Measurements from ENCODE around the gene CAPN10.

Gene CAPN10

DNA sequence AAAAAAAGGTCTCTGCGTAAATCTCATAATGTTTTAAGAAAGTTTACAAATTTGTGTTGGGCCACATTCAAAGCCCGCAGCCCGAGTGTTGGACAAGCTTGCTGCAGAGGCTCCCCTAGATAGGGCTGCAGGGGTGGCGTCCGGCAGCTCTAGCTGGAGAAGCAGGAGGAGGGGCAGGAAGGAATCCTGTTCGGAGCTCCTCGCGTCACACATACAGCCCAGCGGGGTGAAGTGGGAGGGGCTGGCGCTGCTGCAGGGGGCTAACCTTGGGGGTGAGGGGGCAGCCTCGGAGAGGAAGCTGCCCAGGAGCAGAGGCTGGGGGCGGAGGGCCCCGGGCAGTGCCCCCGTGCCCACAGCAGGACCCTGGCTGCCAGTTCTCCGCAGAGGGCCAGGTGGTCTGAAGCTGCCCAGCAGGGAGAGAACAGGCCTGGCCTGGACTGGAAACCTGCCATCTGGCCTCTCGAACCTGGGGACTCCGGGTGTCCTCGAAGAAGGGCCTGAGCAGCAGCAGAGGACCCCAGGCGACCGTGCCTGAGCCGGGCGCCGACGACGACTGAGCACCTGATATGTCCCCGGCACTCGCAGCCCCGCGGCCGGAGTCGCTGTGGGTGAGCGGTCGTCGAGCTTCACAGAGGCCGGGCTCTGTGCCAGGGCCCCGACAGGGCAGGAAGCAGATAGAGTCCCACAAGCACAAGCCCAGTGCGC, 36.1 kb downstream of the CAPN10 start:
- no peak for DNase-seq (ENCODE audit: low read depth in 2 of 2)

DNA sequence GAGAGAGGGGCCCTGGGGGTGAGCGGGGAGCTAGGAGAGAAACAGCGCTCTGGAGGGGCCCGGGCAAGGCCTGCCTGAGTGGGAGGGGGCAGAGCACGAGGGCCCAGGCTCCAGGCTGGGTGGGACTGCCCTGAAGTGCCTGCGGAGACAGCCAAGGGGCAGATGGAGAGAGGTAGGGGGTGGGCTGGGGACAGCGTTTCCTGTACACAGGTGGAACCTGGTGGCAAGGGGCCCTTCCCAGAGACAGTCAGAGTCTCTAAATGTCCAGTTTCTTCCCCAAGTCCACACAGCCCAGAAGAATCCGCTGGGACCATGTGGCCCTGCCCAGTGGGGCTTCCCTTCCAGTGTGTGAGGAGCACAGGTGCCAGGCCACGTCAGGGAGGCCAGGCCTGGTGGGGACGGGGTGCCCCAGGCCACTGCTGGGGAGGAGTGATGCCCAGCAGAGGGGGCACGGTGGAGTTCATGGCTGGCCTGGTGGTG, 37.0 kb downstream of the CAPN10 start:
- no peak for DNase-seq (ENCODE audit: low read depth in 2 of 2)

DNA sequence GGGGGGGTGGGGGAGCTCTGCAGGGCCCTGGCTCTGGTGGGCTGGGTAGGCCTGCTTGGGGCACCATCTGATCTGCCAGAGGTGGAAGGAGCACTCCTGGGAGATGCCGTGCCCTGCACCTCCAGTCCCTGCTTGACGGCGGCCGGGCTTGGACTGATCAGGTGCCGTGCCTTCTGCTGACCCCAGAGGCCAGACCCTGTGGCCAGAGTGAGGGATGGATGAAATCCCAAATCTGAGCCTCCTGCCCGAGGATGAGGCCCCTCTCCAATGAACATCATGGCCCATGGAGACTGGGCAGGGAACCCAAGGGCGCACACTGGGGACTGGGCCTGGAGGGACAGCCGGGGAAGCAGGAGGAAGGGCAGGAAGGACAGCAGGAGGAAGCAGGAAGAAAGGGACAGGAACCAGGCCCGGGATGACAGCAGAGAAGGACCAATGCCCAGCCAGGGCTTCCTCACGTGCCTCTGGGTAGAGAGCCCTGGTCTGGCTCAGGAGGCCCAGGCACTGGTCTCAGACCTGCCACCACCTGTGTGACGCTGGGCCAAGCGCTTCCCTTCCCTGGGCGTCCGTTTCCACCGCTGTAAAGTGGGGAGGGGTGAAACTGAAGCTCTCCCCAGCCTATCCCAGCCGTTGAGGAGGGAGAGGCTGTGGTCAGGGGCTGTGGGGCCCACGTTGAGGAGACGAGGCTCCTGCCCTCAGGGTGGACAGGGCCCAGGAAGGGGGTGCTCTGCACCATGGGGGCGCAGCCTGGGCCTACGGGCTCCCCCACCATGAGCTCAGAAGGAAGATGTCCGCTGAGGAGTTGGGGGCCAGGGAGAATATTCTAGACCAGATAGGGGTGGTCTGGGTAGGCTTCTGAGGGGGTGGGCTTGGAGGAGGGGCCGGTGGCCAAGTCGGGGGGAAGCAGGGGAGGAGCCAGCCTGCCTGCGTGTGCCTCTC, 37.7 kb downstream of the CAPN10 start:
- no peak for DNase-seq (ENCODE audit: low read depth in 2 of 2)

DNA sequence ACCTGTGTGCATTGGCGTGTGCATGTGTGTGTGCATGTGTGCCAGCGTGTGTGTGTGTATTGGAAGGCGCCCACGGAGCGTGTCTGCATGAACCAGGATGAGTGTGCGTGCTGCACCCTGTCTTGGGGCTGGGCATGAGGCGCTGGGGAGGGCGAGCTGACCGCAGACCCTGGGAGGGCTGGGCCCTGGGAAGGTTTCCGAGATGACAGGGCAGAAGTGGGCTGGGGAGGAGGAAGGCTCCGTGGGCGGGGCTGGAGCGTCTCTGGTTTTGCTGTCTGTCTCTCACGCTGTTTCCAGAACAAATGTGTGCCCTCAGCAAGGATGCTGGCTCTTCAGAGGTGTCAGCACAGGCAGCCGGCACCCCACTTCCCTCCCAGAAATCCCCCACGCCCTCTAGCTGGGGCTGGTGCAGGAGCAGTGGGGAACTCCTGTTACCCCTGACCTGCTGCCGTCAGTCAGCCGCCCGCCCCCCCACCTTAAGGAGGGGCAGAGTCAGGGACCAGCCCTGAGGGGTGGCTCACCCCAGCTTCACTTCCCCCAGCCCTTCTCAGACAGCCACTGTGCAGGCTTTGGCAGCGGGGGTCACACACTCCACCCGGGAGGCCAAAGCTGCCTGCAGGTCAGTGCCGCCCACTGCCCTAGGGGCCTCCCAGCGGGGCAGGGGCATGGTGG, 38.6 kb downstream of the CAPN10 start, which contains the start of gene GPR35:
GPR35 (plus strand) TSS at position 531 of the 672 bp plus-strand sequence. CDS start 4,473 bp downstream, outside the sequence.
- peak; percentile 29 to 30 for DNase-seq (ENCODE audit: low read depth in 2 of 2)

DNA sequence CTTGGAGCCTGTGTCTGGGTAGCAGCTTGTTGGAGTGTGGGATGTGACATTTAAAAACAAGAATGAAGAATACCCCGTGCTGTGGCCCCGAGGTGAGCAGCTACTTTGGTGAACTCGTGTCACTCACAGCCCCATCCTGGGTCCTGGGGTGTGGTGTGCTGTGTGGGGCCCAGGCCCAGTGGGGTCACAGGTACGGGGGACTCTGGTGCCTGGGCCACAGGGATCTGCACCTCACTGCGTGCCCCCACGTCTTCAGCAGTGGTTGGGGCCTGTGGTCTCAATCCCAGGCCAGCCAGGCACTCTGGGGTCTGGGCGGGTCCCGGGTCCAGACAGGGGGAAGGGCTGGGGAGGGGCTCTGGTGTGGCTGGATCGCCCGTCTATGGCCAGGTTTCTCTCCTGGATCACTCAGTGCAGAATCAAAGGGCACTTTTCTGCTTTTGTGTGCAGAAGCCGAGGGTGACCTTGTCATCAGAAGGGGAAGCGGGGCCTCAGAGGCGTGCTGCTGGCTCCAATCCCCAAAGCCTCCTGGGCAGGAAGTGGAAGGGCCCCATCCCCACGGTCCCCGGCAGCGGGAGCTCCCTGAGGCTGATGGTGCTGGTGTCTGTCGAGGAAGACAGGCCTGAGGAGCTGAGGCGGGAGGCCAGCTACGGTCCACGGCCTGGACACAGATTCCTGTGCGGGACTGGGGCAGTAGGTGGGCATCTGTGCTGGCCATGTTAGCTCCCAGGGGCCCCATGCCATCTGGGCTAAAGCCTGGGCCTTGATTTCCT, 40.2 kb downstream of the CAPN10 start:
- no peak for DNase-seq (ENCODE audit: low read depth in 2 of 2)

DNA sequence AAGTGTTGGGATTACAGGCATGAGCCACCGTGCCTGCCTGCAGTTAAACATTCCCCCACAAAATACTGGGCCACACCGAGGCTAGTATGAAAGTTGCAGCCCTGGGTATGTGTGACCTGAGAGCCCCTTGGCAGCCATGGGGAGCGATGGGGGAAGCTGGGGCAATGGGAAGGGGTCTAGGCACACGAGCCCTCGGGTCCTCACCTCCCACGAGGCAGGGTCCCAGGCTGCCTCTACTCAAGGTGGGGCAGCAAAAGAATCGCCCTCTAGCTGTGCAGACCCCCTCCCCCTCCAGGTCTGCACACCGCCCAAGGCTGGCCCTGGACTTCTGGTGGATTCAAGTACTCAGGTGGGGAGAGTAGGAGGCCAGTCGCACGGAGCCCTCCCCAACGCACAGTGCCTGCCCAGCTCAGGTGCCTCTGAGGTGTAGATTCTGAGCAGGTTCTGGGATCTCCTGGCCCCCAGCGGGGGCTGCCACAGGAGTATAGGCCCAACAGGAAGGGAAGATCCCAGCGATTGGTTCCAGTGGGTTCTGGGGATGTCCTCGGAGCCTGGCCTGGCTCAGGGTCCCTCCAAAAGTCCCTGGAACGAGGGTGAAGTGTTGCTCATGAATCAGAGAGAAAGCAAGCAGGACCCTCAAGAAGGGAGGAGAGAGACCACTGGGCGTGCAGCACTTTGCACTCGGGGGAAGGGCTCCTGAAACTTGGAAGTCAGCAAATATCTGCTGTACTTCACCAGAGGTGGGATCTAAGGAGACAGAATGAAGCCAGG, 41.4 kb downstream of the CAPN10 start:
- DNase-seq (ENCODE audit: low read depth in 2 of 2): no peak

DNA sequence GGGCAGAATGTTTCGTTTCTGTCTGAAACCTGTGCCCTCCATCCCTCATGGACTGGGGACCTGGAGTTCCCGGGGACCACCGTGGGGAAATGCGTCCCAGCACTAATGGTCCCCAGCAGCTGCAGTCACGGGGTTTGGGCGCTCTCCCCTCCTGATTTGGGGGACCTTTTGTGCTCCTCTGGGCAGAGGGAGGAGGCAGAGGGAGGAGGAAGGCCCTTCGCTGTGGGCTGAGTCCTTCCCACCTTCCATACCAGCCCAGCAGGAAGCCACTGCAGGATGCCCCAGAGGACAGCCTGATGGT, 41.9 kb downstream of the CAPN10 start:
- DNase-seq (ENCODE audit: low read depth in 2 of 2): no peak

DNA sequence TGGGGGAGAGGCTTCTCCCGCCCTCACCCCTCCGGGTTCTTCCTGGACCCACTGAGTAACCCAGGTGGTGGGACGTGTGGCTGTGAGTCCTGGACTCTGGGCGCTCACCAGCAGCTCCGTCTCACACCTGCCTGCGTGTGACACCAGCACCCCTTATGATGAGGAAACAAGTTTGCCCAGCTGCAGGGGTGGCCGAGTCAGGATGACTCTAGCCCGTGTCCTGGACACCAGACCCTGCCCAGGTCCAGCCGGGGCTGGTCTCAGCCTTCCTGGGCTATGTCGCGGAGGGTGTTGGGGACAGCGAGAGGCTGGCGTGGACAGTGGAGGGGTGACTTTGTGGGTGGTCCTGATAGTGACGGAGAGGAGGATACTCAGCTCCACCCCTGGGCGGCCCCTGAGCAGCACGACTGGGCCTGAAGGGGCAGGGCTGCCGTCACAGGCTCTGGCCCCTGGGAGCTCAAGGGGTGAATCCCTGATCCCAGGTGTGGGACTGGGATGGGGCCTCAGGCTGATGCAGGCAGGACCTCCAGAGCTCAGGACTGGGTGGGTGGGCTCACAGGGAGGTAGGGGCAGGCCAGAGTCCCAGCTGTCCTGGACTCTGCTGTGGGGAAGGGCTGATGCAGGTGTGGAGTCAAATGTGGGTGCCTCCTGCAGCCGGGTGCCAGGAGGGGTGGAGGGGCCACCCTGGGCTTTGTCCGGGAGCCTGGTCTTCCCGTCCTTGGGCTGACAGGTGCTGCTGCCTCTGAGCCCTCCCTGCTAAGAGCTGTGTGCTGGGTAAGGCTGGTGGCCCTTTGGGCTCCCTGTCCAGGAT, 42.5 kb downstream of the CAPN10 start:
- no peak for DNase-seq (ENCODE audit: low read depth in 2 of 2)

DNA sequence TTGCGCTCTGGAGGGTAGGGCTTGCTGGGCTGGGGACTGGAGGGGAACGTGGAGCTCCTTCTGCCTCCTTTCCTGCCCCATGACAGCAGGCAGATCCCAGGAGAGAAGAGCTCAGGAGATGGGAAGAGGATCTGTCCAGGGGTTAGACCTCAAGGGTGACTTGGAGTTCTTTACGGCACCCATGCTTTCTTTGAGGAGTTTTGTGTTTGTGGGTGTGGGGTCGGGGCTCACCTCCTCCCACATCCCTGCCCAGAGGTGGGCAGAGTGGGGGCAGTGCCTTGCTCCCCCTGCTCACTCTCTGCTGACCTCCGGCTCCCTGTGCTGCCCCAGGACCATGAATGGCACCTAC, 43.1 kb downstream of the CAPN10 start:
- no peak for DNase-seq (ENCODE audit: low read depth in 2 of 2)

DNA sequence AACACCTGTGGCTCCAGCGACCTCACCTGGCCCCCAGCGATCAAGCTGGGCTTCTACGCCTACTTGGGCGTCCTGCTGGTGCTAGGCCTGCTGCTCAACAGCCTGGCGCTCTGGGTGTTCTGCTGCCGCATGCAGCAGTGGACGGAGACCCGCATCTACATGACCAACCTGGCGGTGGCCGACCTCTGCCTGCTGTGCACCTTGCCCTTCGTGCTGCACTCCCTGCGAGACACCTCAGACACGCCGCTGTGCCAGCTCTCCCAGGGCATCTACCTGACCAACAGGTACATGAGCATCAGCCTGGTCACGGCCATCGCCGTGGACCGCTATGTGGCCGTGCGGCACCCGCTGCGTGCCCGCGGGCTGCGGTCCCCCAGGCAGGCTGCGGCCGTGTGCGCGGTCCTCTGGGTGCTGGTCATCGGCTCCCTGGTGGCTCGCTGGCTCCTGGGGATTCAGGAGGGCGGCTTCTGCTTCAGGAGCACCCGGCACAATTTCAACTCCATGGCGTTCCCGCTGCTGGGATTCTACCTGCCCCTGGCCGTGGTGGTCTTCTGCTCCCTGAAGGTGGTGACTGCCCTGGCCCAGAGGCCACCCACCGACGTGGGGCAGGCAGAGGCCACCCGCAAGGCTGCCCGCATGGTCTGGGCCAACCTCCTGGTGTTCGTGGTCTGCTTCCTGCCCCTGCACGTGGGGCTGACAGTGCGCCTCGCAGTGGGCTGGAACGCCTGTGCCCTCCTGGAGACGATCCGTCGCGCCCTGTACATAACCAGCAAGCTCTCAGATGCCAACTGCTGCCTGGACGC, 43.6 kb downstream of the CAPN10 start:
- no peak for DNase-seq (ENCODE audit: low read depth in 2 of 2)

DNA sequence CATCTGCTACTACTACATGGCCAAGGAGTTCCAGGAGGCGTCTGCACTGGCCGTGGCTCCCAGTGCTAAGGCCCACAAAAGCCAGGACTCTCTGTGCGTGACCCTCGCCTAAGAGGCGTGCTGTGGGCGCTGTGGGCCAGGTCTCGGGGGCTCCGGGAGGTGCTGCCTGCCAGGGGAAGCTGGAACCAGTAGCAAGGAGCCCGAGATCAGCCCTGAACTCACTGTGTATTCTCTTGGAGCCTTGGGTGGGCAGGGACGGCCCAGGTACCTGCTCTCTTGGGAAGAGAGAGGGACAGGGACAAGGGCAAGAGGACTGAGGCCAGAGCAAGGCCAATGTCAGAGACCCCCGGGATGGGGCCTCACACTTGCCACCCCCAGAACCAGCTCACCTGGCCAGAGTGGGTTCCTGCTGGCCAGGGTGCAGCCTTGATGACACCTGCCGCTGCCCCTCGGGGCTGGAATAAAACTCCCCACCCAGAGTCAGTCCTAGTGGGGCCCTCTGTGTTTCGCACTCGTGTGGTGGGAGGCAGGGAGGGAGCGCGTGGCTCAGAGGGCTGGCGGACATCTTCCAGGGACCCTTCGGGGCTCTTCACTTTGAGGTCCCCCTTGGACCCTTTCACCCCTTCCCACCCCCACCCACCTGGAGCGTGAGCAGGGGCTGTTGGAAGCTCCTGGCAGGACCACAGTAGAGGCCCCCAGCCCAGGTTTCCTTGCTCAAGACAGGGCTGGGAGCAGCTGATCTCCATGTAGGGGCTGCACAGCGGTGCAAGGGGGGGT, 44.4 kb downstream of the CAPN10 start:
- DNase-seq (ENCODE audit: low read depth in 2 of 2): no peak

DNA sequence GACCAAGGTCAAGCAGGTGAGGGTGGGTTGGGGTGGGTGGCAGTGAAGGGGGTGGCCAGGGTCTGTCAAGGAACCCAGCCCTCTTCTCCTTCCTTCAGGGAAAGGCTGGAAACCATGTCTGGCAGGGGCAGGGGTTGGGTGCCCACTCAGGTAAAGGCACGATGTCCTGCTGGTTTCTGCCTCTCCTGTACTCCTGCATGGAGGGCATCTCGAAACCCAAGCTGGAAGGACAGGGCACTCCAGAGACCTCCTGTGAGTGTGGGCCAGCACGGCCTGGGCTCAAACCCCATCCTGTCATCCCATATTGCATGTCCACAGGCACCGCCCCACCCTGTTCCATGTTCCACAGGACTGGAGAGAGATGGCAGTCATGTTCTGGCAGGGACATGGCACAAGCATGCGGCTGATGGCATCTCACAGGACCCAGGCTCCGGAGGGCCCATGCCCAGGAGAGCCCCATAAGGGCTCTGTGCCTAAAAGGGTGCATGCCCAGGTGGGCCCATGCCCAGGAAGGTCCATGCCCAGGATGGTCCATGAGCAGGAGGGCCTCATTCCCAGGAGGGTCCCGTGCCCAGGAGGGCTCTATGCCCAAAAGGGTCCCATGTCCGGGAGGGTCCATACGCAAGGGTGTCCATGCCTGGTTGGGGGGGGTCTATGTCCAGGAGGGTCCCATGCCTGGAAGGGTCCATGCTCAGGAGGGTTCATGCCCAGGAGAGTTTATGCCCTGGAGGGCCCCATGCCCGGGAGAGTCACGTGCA, 45.2 kb downstream of the CAPN10 start:
- DNase-seq (ENCODE audit: low read depth in 2 of 2): no peak

DNA sequence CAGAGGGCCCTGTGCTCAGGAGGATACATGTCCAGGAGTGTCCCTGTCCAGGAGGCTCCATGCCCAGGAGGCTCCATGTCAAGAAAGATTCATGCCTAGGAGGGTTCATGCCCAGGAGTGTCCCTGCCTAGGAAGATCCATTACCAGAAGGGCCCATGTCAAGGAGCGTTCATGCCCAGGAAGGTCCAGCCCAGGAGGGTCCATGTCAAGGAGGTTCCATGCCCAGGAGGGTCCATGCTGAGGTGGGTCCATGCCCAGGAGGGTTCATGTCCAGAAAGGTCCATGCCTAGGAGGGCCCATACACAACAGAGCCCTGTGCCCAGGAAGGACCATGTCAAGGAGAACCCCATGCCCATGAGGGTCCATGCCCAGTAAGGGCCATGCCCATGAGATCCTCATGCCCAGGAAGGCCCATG, 45.8 kb downstream of the CAPN10 start:
- no peak for DNase-seq (ENCODE audit: low read depth in 2 of 2)

DNA sequence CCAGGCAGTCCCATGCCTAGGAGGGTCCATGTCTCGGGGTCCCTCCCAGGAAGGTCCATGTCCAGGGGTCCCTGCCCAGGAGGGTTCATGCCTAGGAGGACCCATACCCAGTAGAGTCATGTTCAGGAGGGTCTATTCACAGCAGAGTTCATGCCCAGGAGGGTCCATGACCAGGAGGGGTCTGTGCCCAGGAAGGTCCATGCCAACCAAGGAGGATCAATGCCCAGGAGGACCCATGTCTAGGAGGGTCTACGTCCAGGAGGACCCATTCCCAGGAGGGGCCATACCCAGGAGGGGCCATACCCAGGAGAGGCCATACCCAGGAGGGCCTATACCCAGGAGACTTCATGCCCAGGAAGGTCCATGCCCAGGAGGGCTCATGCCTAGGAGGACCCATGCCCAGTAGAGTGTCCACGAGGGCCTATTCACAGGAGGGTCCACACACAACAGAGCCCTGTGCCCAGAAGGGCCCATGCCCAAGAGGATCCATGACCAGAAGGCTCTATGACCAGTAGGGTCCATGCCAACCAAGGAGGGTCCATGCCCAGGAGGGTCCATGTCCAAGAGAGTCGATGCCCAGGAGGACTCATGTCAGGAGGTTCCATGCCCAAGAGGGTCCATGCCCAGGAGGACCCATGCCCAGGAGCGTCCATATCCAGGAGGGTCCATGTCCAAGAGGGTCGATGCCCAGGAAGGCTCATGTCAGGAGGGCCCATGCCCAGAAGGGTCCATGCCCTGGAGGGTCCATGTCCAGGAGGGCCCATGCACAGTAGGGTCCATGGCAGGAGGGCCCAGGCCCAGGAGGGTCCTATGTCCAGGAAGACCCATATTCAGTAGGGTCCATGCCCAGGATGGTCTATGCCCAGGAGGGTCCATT, 48.8 kb downstream of the CAPN10 start:
- DNase-seq (ENCODE audit: low read depth in 2 of 2): no peak

DNA sequence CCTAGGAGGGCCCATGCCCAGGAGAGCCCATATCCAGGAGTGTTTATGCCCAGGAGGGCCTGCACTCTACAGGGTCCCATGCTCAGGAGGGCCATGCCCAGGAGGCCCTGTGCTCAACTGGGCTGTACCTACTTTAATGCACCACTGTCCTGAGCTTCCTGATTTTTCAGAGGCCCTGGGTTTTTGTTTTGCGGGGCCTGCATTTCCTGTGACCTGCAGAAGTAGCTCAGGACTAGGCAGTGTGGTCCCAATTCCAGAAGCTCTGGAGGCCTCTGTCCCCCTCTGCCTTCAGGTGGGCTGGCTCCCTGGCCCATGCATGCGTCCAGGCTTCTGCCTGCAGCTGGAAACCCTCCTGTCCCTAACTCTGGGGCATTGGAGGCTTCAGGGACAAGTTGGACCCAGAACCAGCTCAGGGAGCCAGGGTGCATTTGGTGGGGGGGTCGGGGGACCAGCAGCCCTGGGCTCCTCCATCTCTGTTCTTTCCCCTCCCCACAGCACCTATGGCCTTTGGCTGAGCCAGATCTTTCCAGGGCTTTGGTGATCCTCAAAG, 49.5 kb downstream of the CAPN10 start:
- no peak for DNase-seq (ENCODE audit: low read depth in 2 of 2)

DNA sequence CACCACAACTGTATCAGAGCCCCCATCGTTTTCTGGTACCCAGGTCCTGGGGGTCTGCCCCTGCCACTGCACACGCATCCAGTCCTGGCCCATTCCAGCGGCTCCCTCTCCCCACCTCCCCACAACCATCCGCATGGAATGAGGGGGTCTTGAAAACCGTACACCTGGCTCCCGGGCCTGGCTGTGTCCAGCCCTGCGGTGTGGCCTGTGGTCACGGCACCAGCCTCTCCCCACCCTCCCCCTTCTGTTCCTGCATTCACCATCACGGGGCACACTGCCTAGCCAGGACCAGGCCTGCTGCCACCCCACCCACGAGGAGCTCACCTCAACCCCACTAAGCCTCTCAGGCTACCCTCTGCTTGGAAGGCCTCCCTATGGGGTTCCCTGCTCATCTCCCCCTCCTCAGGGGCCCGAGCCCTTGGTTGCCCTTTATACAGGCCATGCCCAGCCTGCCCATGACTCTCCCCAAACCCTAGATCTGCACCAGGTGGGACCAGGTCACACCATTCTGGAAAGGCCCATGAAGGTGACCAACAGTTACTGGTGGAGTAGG, 50.1 kb downstream of the CAPN10 start:
- DNase-seq (ENCODE audit: low read depth in 2 of 2): no peak

Measured in fibroblast of skin of left biceps (primary cell).